ENCODE results near the gene BRCA1. TPM values are rescaled to one million over a fixed set of nuclear protein-coding genes. Genes with fewer than 3 reads are reported as not detected.
A peak's percentile ranks its signal among the peaks of the same experiment; 100 is the strongest.

BRCA1 gene
- total RNA-seq, 2 donors from 2014 or later, result 80.3 to 93.4 TPM

DNA sequence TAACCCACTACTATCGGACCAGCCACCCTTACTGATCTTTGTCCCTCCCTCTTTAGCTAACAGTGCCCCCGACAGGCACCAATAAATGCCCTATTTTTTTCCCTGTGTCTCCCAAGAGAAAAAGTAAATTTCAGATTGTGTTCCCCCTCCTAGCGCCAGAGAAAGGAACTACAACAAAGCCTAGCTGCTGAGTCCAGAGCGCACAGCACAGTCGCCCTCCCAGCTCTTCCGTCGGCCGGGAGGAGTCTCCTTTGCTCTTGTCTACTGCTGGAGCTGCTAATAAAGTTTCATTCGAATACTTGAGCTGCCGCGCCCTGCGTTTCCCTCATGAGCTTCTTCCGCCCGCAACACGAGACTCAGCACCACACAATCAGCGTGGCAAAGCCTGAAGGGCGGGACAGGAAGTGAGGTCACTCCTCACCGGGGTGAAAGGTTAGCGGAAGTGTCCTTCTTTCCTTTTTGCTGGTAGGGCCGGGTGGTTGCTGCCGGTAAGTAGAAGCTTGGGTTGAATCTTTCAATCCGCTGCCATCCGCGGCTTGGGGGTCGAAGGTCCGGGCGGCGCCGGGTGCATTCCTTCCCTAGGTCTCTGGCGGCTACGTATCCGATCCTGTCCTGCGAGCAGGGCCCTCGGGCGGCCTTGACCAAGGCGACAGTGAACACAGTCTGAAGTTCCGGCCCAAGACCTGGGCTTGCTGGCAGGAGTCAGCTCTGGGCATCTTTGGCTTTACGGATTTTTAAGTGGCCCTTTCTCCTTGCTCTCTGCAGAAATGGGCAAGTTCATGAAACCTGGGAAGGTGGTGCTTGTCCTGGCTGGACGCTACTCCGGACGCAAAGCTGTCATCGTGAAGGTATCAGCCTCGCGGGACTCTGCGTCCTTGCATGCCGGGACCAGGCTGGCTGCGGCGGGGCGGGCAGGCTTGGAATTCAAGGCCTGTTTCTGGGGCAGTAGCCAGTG, 126.9 kb downstream of the BRCA1 start, which contains the start of gene RPL27:
Gene RPL27, plus strand, starts transcription at position 436 of the 955 bp plus-strand sequence. Its CDS starts 332 bp downstream, at position 768.
- Mint-ChIP-seq H3K27me3 (no peaks in the 10 kb centered on the region), H3K27ac (peak within 1 kb of the TSS; percentile 93), H3K4me1 (peaks cover 4% of the 10 kb centered on the region), H3K4me3 (peak within 1 kb of the TSS; percentile 83), H3K36me3 (ENCODE audit: low read depth) (peaks cover 74% of the 10 kb centered on the region), H3K9me3 (no peaks in the 10 kb centered on the region)
- ATAC-seq (replicated peaks), result peak; percentile 97

DNA sequence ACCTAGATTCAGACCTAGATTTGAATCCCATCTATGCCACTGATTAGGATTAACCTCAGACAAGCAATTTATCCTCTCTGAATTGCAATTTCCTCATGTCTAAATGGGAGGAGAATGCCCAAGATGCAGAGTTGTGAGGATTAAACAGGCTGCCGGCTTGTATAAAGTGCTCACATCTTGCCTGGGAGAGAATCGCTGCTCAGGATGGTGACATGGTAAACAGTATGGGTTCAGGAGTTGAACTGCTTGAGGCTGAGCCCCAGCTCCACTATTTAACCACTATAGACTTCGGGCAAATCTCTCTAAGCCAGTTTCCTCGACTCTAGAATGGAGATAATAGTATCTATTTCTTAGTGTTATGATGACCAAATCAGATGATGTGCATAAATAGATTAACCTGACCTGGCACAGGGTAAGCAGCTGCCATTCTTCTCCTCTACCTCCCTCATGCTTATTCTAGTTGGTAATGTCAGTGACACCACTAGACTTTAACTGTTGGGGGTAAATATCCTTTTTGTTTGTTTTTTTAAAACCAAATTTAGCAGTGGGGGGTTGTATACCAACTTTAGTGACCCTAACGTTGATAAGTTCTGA, 127.7 kb downstream of the BRCA1 start:
- H3K4me3 Mint-ChIP-seq, result peak overlapping the region; percentile 83
- H3K4me1 Mint-ChIP-seq, result peaks cover 4% of the 10 kb centered on the region
- no peak for ATAC-seq (replicated peaks)
- H3K9me3 Mint-ChIP-seq, result no peaks in the 10 kb centered on the region
- H3K27ac Mint-ChIP-seq, result peak overlapping the region; percentile 93
- H3K36me3 Mint-ChIP-seq (ENCODE audit: low read depth), result peaks cover 74% of the 10 kb centered on the region
- no peaks in the 10 kb centered on the region for H3K27me3 Mint-ChIP-seq

Other genes starting within 250 kb of the BRCA1 start
- not detected for gene G6PC1, start 224.6 kb downstream of the BRCA1 start, total RNA-seq
- gene AARSD1, start 160.9 kb downstream of the BRCA1 start, total RNA-seq, result 10 to 100 TPM; 58.5 to 61.3 TPM
- gene PTGES3L, start 145.3 kb downstream of the BRCA1 start, total RNA-seq, result 1 to 10 TPM; 1.4 to 2.7 TPM
- gene RUNDC1, start 144.8 kb downstream of the BRCA1 start, total RNA-seq, result 10 to 100 TPM; 15.7 to 21.9 TPM
- 1,000 to 10,000 TPM; 1,154 to 1,186 TPM for gene RPL27, start 126.9 kb downstream of the BRCA1 start, total RNA-seq
- gene IFI35, start 118.6 kb downstream of the BRCA1 start, total RNA-seq, result 10 to 100 TPM; 38.4 to 45.4 TPM
- gene VAT1, start 103.0 kb downstream of the BRCA1 start, total RNA-seq, result 10 to 100 TPM; 30.9 to 36.5 TPM
- gene RND2, start 100.1 kb downstream of the BRCA1 start, total RNA-seq, result not detected
- 10 to 100 TPM; 47.2 to 83.1 TPM for gene NBR1, start 45.9 kb upstream of the BRCA1 start, total RNA-seq
- gene TMEM106A, start 86.5 kb upstream of the BRCA1 start, total RNA-seq, result 10 to 100 TPM in 1 of 2 donors, 1 to 10 TPM in 1; 9.5 to 28.4 TPM
- 1 to 10 TPM in 1 of 2 donors, not detected in 1; 1.1 TPM for gene CCDC200, start 103.3 kb upstream of the BRCA1 start, total RNA-seq
- 1,000 to 10,000 TPM; 5,691 to 6,034 TPM for gene RNU2-1, start 108.6 kb upstream of the BRCA1 start, total RNA-seq

All from activated T-helper 17 cell treated with anti-CD3 and anti-CD28 coated beads, Interleukin-2, amount 50 U/mL, for 72 hours (primary cell).